ENCODE data around the gene TRIM49D2.
"Not testable (repeated sequence)": the region's sequence is repeated elsewhere in the genome, so short reads cannot be mapped to it uniquely, and the experiment has no call there.

DNA sequence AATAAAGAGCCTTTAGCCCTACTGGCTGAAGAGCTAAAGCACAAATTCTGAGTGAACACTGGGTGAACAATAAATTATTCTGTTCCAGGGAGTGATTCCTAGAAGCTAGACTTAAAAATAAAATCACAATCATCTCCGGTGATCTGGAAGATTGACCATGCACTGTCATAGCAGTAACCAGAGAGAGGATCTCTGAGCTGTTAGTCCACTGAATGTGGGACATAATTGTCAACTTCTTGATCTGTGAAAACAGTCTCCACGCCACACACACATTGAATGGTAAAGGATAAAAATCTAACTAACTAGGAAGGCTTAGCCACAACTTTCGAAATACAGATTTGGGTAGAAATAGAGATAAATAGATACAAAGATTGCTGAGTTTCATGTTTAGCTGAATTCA lies 30.6 kb upstream of the TRIM49D2 start:
- not testable (repeated sequence) for TF ChIP-seq POLR2A (IDR thresholded peaks at IDR 0.05)
- TF ChIP-seq, protein P1, sequence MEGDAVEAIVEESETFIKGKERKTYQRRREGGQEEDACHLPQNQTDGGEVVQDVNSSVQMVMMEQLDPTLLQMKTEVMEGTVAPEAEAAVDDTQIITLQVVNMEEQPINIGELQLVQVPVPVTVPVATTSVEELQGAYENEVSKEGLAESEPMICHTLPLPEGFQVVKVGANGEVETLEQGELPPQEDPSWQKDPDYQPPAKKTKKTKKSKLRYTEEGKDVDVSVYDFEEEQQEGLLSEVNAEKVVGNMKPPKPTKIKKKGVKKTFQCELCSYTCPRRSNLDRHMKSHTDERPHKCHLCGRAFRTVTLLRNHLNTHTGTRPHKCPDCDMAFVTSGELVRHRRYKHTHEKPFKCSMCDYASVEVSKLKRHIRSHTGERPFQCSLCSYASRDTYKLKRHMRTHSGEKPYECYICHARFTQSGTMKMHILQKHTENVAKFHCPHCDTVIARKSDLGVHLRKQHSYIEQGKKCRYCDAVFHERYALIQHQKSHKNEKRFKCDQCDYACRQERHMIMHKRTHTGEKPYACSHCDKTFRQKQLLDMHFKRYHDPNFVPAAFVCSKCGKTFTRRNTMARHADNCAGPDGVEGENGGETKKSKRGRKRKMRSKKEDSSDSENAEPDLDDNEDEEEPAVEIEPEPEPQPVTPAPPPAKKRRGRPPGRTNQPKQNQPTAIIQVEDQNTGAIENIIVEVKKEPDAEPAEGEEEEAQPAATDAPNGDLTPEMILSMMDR (IDR thresholded peaks at IDR 0.05) = not testable (repeated sequence)

Measured in tibial nerve (tissue), 3 donors.